A549 (cell line): ENCODE data around the gene IFRD2. TPM values are rescaled to one million over a fixed set of nuclear protein-coding genes. Genes with fewer than 3 reads are reported as not detected.

Source experiments
- polyA plus RNA-seq, 4 experiments: library from polyadenylated mRNA; depleted of rRNA in 3 of 4; stranded (reverse); fragments of >200 nt; fragmentation: RNase III in 1 of 4; extraction: RNeasy Plus Mini Kit Qiagen cat#74134 plus additional on column Dnase treatment in 1 of 4; gene quantifications; 2 replicates in 3 of 4; 3 replicates in 1 of 4; pipeline ENCODE4 v1.2.3, GENCODE V29; 2011 to 2017

IFRD2 gene
- polyA plus RNA-seq, 2 of the 4 experiments (the other 2 are of a cell fraction), result 42.2 to 79.7 TPM

Other genes starting within 250 kb of the IFRD2 start
- 92.1 and 123 TPM in 2 replicates for gene RBM5, start 203.5 kb downstream of the IFRD2 start, polyA plus RNA-seq (2011; rRNA removed)
- 66.3 to 87.3 TPM (median 78.9 TPM) in 3 replicates for gene RBM5, start 203.5 kb downstream of the IFRD2 start, polyA plus RNA-seq (2017; fragmentation: RNase III; extraction: RNeasy Plus Mini Kit Qiagen cat#74134 plus additional on column Dnase treatment)
- 2.9 and 5.0 TPM in 2 replicates for gene SEMA3F, start 137.1 kb downstream of the IFRD2 start, polyA plus RNA-seq (2011; rRNA removed)
- 9.0 to 10.6 TPM (median 10.1 TPM) in 3 replicates for gene SEMA3F, start 137.1 kb downstream of the IFRD2 start, polyA plus RNA-seq (2017; fragmentation: RNase III; extraction: RNeasy Plus Mini Kit Qiagen cat#74134 plus additional on column Dnase treatment)
- gene GNAT1, start 100.8 kb downstream of the IFRD2 start, polyA plus RNA-seq (2011; rRNA removed), result not detected in 2 replicates
- gene GNAT1, start 100.8 kb downstream of the IFRD2 start, polyA plus RNA-seq (2017; fragmentation: RNase III; extraction: RNeasy Plus Mini Kit Qiagen cat#74134 plus additional on column Dnase treatment), result not detected in 3 replicates
- 0.05 and 0.12 TPM in 2 replicates for gene SLC38A3, start 87.2 kb downstream of the IFRD2 start, polyA plus RNA-seq (2011; rRNA removed)
- 0.10 to 0.13 TPM in 2 of 3 replicates, not detected in the other for gene SLC38A3, start 87.2 kb downstream of the IFRD2 start, polyA plus RNA-seq (2017; fragmentation: RNase III; extraction: RNeasy Plus Mini Kit Qiagen cat#74134 plus additional on column Dnase treatment)
- 67.0 and 67.8 TPM in 2 replicates for gene GNAI2, start 56.2 kb downstream of the IFRD2 start, polyA plus RNA-seq (2011; rRNA removed)
- 44.6 to 48.8 TPM (median 47.4 TPM) in 3 replicates for gene GNAI2, start 56.2 kb downstream of the IFRD2 start, polyA plus RNA-seq (2017; fragmentation: RNase III; extraction: RNeasy Plus Mini Kit Qiagen cat#74134 plus additional on column Dnase treatment)
- gene SEMA3B, start 23.3 kb downstream of the IFRD2 start, polyA plus RNA-seq (2011; rRNA removed), result 6.5 and 6.8 TPM in 2 replicates
- gene SEMA3B, start 23.3 kb downstream of the IFRD2 start, polyA plus RNA-seq (2017; fragmentation: RNase III; extraction: RNeasy Plus Mini Kit Qiagen cat#74134 plus additional on column Dnase treatment), result 6.5 to 8.4 TPM (median 7.4 TPM) in 3 replicates
- gene LSMEM2, start 13.3 kb downstream of the IFRD2 start, polyA plus RNA-seq (2011; rRNA removed), result not detected in 2 replicates
- gene LSMEM2, start 13.3 kb downstream of the IFRD2 start, polyA plus RNA-seq (2017; fragmentation: RNase III; extraction: RNeasy Plus Mini Kit Qiagen cat#74134 plus additional on column Dnase treatment), result 0.09 TPM in 1 of 3 replicates, not detected in the others
- gene HYAL3, start 7.0 kb upstream of the IFRD2 start, polyA plus RNA-seq (2011; rRNA removed), result 3.0 and 5.2 TPM in 2 replicates
- 4.8 to 5.4 TPM (median 5.0 TPM) in 3 replicates for gene HYAL3, start 7.0 kb upstream of the IFRD2 start, polyA plus RNA-seq (2017; fragmentation: RNase III; extraction: RNeasy Plus Mini Kit Qiagen cat#74134 plus additional on column Dnase treatment)
- gene NAA80, start 7.0 kb upstream of the IFRD2 start, polyA plus RNA-seq (2011; rRNA removed), result 3.1 and 4.5 TPM in 2 replicates
- 4.5 to 5.4 TPM (median 5.3 TPM) in 3 replicates for gene NAA80, start 7.0 kb upstream of the IFRD2 start, polyA plus RNA-seq (2017; fragmentation: RNase III; extraction: RNeasy Plus Mini Kit Qiagen cat#74134 plus additional on column Dnase treatment)
- gene HYAL1, start 11.1 kb upstream of the IFRD2 start, polyA plus RNA-seq (2011; rRNA removed), result 1.1 and 1.6 TPM in 2 replicates
- gene HYAL1, start 11.1 kb upstream of the IFRD2 start, polyA plus RNA-seq (2017; fragmentation: RNase III; extraction: RNeasy Plus Mini Kit Qiagen cat#74134 plus additional on column Dnase treatment), result 0.42 to 0.62 TPM (median 0.54 TPM) in 3 replicates
- gene HYAL2, start 30.3 kb upstream of the IFRD2 start, polyA plus RNA-seq (2011; rRNA removed), result 31.0 and 34.6 TPM in 2 replicates
- 21.4 to 24.5 TPM (median 24.4 TPM) in 3 replicates for gene HYAL2, start 30.3 kb upstream of the IFRD2 start, polyA plus RNA-seq (2017; fragmentation: RNase III; extraction: RNeasy Plus Mini Kit Qiagen cat#74134 plus additional on column Dnase treatment)
- 23.5 and 26.7 TPM in 2 replicates for gene TUSC2, start 35.8 kb upstream of the IFRD2 start, polyA plus RNA-seq (2011; rRNA removed)
- 18.2 to 19.9 TPM (median 18.8 TPM) in 3 replicates for gene TUSC2, start 35.8 kb upstream of the IFRD2 start, polyA plus RNA-seq (2017; fragmentation: RNase III; extraction: RNeasy Plus Mini Kit Qiagen cat#74134 plus additional on column Dnase treatment)
- 11.9 and 15.4 TPM in 2 replicates for gene RASSF1, start 48.4 kb upstream of the IFRD2 start, polyA plus RNA-seq (2011; rRNA removed)
- 14.4 to 15.7 TPM (median 15.5 TPM) in 3 replicates for gene RASSF1, start 48.4 kb upstream of the IFRD2 start, polyA plus RNA-seq (2017; fragmentation: RNase III; extraction: RNeasy Plus Mini Kit Qiagen cat#74134 plus additional on column Dnase treatment)
- 0.41 and 0.43 TPM in 2 replicates for gene ZMYND10, start 53.3 kb upstream of the IFRD2 start, polyA plus RNA-seq (2011; rRNA removed)
- gene ZMYND10, start 53.3 kb upstream of the IFRD2 start, polyA plus RNA-seq (2017; fragmentation: RNase III; extraction: RNeasy Plus Mini Kit Qiagen cat#74134 plus additional on column Dnase treatment), result 0.71 to 0.84 TPM (median 0.77 TPM) in 3 replicates
- gene NPRL2, start 58.3 kb upstream of the IFRD2 start, polyA plus RNA-seq (2011; rRNA removed), result 19.9 and 28.5 TPM in 2 replicates
- 17.5 to 19.5 TPM (median 17.7 TPM) in 3 replicates for gene NPRL2, start 58.3 kb upstream of the IFRD2 start, polyA plus RNA-seq (2017; fragmentation: RNase III; extraction: RNeasy Plus Mini Kit Qiagen cat#74134 plus additional on column Dnase treatment)
- gene CYB561D2, start 58.4 kb upstream of the IFRD2 start, polyA plus RNA-seq (2011; rRNA removed), result 14.4 and 23.1 TPM in 2 replicates
- gene CYB561D2, start 58.4 kb upstream of the IFRD2 start, polyA plus RNA-seq (2017; fragmentation: RNase III; extraction: RNeasy Plus Mini Kit Qiagen cat#74134 plus additional on column Dnase treatment), result 17.2 to 17.9 TPM (median 17.7 TPM) in 3 replicates
- gene TMEM115, start 67.1 kb upstream of the IFRD2 start, polyA plus RNA-seq (2011; rRNA removed), result 17.4 and 18.8 TPM in 2 replicates
- 22.0 to 26.8 TPM (median 26.8 TPM) in 3 replicates for gene TMEM115, start 67.1 kb upstream of the IFRD2 start, polyA plus RNA-seq (2017; fragmentation: RNase III; extraction: RNeasy Plus Mini Kit Qiagen cat#74134 plus additional on column Dnase treatment)
- gene CACNA2D2, start 211.2 kb upstream of the IFRD2 start, polyA plus RNA-seq (2011; rRNA removed), result 0.21 and 0.22 TPM in 2 replicates
- 0.41 to 0.75 TPM (median 0.55 TPM) in 3 replicates for gene CACNA2D2, start 211.2 kb upstream of the IFRD2 start, polyA plus RNA-seq (2017; fragmentation: RNase III; extraction: RNeasy Plus Mini Kit Qiagen cat#74134 plus additional on column Dnase treatment)